Naive thymus-derived CD4-positive, alpha-beta T cell (primary cell): ENCODE measurements around the gene CELF5. TPM values are rescaled to one million over a fixed set of nuclear protein-coding genes. Genes with fewer than 3 reads are reported as not detected.
A peak's percentile ranks its signal among the peaks of the same experiment; 100 is the strongest.
"Not testable (repeated sequence)": the region's sequence is repeated elsewhere in the genome, so short reads cannot be mapped to it uniquely, and the experiment has no call there.

Experiments used
- ATAC-seq: fragments of 150-1000 bp; cut with Tn5 transposase; 2 replicates; pipeline ENCODE4 v1.10.0; 2021; ENCODE audit warnings: mild to moderate bottlenecking, moderate library complexity
- CTCF ChIA-PET: fragments of 350-600 bp; sonication (Branson Sonifier 250); formaldehyde crosslinking; loops from one replicate; lab custom pipeline; 2021; ENCODE audit warnings: antibody characterized with exemption; lab: Charles Lee
- POLR2A ChIA-PET: fragments of 350-600 bp; sonication (Branson Sonifier 250); formaldehyde crosslinking; loops from one replicate; lab custom pipeline; 2021; ENCODE audit warnings: antibody characterized with exemption, inconsistent platforms; lab: Charles Lee
- DNase-seq, 9 donors: peaks; one replicate each; pipeline versions ENCODE4 v3.0.0 to v3.0.0-alpha.2; 2020 to 2022; ENCODE audit warnings: mixed read lengths in 1 of 9
- H3K27ac ChIP-seq: one replicate; pipeline ENCODE4 v1.7.0; 2013; ENCODE audit warnings: mild to moderate bottlenecking, low read depth, low read length, moderate library complexity
- H3K27me3 ChIP-seq, 2 donors: one replicate each; pipeline ENCODE4 v1.7.0; 2013; ENCODE audit warnings: low read length in 2 of 2, mild to moderate bottlenecking in 2 of 2, moderate library complexity in 2 of 2; ENCODE audit not compliant: control insufficient read depth in 2 of 2, insufficient read depth in 2 of 2
- H3K36me3 ChIP-seq, 3 experiments: 1 replicate in 2 of 3; 2 replicates in 1 of 3; pipeline ENCODE4 v1.7.0; 2013; ENCODE audit warnings: low read length in 3 of 3, mild to moderate bottlenecking in 3 of 3, moderate library complexity in 1 of 3; ENCODE audit not compliant: insufficient read depth in 3 of 3, control insufficient read depth in 2 of 3
- H3K4me1 ChIP-seq, 2 donors: one replicate each; pipeline ENCODE4 v1.7.0; 2013; ENCODE audit warnings: low read length in 2 of 2, mild to moderate bottlenecking in 2 of 2, moderate library complexity in 1 of 2; ENCODE audit not compliant: control insufficient read depth in 2 of 2, insufficient read depth in 2 of 2
- H3K4me3 ChIP-seq: 2 replicates; pipeline ENCODE4 v1.7.0; 2013; ENCODE audit warnings: mild to moderate bottlenecking, low read length
- H3K9me3 ChIP-seq, 3 experiments: 1 replicate in 2 of 3; 2 replicates in 1 of 3; pipeline ENCODE4 v1.7.0; 2013; ENCODE audit warnings: low read length in 3 of 3; ENCODE audit not compliant: control insufficient read depth in 2 of 3
- H3K27ac Mint-ChIP-seq, 9 donors: one replicate each; pipeline ENCODE4 v1.8.0; 2020 to 2022; ENCODE audit warnings: mixed read lengths in 9 of 9, mild to moderate bottlenecking in 8 of 9, moderate library complexity in 5 of 9, inconsistent platforms in 2 of 9
- H3K27me3 Mint-ChIP-seq, 5 donors: one replicate each; pipeline ENCODE4 v1.8.0; 2021 to 2022; ENCODE audit warnings: mixed read lengths in 5 of 5, mild to moderate bottlenecking in 1 of 5
- H3K36me3 Mint-ChIP-seq, 5 donors: one replicate each; pipeline ENCODE4 v1.8.0; 2020 to 2022; ENCODE audit warnings: mixed read lengths in 5 of 5, mild to moderate bottlenecking in 3 of 5, inconsistent platforms in 1 of 5
- H3K4me1 Mint-ChIP-seq, 7 donors: one replicate each; pipeline ENCODE4 v1.8.0; 2020 to 2022; ENCODE audit warnings: mixed read lengths in 7 of 7, mild to moderate bottlenecking in 3 of 7, inconsistent platforms in 1 of 7
- H3K4me3 Mint-ChIP-seq, 10 donors: one replicate each; pipeline ENCODE4 v1.8.0; 2020 to 2022; ENCODE audit warnings: mild to moderate bottlenecking in 10 of 10, mixed read lengths in 10 of 10, moderate library complexity in 6 of 10, inconsistent platforms in 2 of 10
- H3K9me3 Mint-ChIP-seq, 11 donors: one replicate each; pipeline ENCODE4 v1.8.0; 2020 to 2022; ENCODE audit warnings: mixed read lengths in 11 of 11, mild to moderate bottlenecking in 4 of 11, inconsistent platforms in 1 of 11, moderate library complexity in 1 of 11
- intact Hi-C, 2 donors: fragments of 100-400 bp; cut with micrococcal nuclease; formaldehyde crosslinking; loops; one replicate each; pipeline ENCODE4 v1.15.1; 2023
- polyA plus RNA-seq, 2 donors: library from polyadenylated mRNA; unstranded; fragments of 300-500 nt; fragmentation: Illumina TruSeq; gene quantifications; one replicate each; pipeline ENCODE4 v1.2.3, GENCODE V29; 2021
- total RNA-seq, 6 experiments: library from RNA in 5 of 6; stranded (reverse) in 5 of 6; gene quantifications; 1 replicate in 5 of 6; 2 replicates in 1 of 6; pipeline ENCODE4 v1.2.3 and lab custom pipeline; 2021 to 2026

Gene CELF5
- total and polyA plus RNA-seq, 7 experiments from 2014 or later, result 0.16 to 0.27 (median 0.17) TPM; not detected in 2

DNA sequence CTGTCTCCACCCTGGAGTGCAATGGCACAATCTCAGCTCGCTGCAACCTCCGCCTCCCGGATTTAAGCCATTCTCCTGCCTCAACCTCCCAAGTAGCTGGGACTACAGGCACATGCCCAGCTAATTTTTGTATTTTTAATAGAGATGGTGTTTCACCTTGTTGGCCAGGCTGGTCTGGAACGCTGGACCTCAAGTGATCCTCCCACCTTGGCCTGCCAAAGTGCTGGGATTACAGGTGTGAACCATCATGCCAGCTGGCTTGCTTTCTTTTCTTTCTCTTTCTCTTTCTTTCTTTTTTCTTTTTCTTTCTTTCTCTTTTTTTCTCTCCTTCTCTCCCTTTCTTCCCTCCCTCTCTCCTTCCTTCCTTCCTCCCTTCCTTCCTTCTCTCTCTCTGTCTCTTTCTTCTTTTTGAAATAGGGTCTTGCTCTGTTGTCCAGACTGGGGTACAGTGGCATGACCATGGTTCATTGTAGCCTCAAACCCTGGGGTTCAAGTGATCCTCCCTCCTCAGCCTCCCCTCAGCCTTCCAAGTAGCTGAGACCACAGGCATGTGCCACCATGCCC lies 108.6 kb downstream of the CELF5 start:
- Mint-ChIP-seq H3K27ac (peak overlapping the region in 3 of 9 donors; percentile 19 to 59 (median 53)), H3K27me3 (no peaks in the 10 kb centered on the region), H3K9me3 (no peaks in the 10 kb centered on the region), H3K4me1 (peaks cover 0 to 10% (median 4%) of the 10 kb centered on the region in 7 donors), H3K36me3 (no peaks in the 10 kb centered on the region), H3K4me3 (no peak overlapping the region)
- POLR2A ChIA-PET, result no interaction called here
- DNase-seq (no peak), ATAC-seq (no peak)
- no peaks in the 10 kb centered on the region for H3K36me3 ChIP-seq
- H3K4me1 ChIP-seq, result peaks cover 0 to 4% of the 10 kb centered on the region in 2 donors
- H3K27ac ChIP-seq, result no peak overlapping the region
- no peak overlapping the region for H3K4me3 ChIP-seq
- H3K27me3 ChIP-seq, result no peaks in the 10 kb centered on the region
- CTCF ChIA-PET, result interaction anchor here (1.4 kb wide), 1 partner anchor 97 kb away, joined by 3 read pairs; no protein-coding TSS in a partner anchor
- intact Hi-C loops, result no loop called here
- H3K9me3 ChIP-seq, result no peaks in the 10 kb centered on the region

DNA sequence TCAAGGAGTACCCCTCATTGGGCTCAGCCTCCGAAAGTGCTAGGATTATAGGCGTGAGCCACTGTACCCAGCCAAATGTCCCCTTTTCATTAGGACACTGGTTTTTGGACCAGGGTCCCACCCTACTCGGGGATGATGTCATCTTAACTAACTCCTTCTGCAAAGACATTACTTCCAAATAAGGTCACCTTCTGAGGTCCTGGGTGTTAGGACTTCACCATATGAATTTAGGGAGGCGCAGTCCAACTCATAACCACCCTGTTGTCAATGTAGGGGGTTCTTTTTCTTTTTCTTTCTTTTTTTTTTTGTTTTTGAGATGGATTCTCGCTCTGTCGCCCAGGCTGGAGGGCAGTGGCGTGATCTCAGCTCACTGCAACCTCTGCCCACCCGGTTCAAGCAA lies 109.2 kb downstream of the CELF5 start:
- Mint-ChIP-seq H3K27me3 (no peaks in the 10 kb centered on the region), H3K4me3 (no peak overlapping the region), H3K4me1 (peaks cover 2 to 14% (median 8%) of the 10 kb centered on the region in 7 donors), H3K9me3 (no peaks in the 10 kb centered on the region), H3K36me3 (no peaks in the 10 kb centered on the region), H3K27ac (peak overlapping the region in 1 of 9 donors; percentile 19)
- no peak overlapping the region for H3K4me3 ChIP-seq
- no peaks in the 10 kb centered on the region for H3K36me3 ChIP-seq
- no peak for DNase-seq
- intact Hi-C loops, result no loop called here
- H3K9me3 ChIP-seq, result no peaks in the 10 kb centered on the region
- no peaks in the 10 kb centered on the region for H3K27me3 ChIP-seq
- ATAC-seq, result no peak
- ChIA-PET POLR2A (no interaction called here), CTCF (interaction anchor here (1.4 kb wide), 1 partner anchor 96 kb away, joined by 3 read pairs; no protein-coding TSS in a partner anchor)
- H3K4me1 ChIP-seq, result peaks cover 4 to 9% of the 10 kb centered on the region in 2 donors
- no peak overlapping the region for H3K27ac ChIP-seq

DNA sequence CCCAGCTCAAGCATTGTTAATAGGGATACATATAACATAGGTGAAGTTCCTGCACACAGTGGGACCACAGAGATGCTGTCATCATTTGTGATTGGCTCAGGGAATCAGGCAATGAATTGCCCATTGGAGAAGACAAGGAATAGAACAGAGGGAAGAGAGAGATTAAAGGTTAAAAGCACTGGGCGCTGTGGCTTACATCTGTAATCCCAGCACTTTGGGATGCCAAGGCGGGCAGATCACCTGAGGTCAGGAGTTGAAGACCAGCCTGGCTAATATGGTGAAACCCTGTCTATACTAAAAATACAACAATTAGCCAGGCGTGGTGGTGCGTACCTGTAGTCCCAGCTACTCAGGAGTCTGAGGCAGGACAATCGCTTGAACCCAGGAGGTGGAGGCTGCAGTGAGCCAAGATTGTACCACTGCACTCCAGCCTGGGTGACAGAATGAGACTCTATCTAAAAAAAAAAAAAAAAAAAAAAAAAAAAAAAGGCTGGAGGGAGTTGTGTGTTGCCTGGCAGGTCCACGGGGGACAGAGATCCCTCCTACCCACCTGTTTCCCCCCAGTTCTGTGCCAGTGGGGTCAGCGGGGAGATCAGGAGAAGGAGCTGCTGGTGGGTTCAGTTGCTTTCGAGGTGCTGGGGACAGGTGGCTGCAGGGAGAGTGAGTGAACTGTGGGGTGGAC lies 110.4 kb downstream of the CELF5 start:
- H3K27me3 ChIP-seq, H3K4me3 Mint-ChIP-seq, ATAC-seq, H3K27ac ChIP-seq, H3K36me3 ChIP-seq, DNase-seq, H3K9me3 Mint-ChIP-seq, intact Hi-C loops, H3K9me3 ChIP-seq, H3K27me3 Mint-ChIP-seq, H3K36me3 Mint-ChIP-seq, H3K4me3 ChIP-seq: not testable (repeated sequence)
- ChIA-PET POLR2A (interaction anchor here (0.6 to 0.7 kb wide), 2 partner anchors 57 to 100 kb away, joined by 3 to 8 read pairs; no protein-coding TSS in a partner anchor), CTCF (interaction anchor here (0.7 to 1.0 kb wide), 2 partner anchors 95 to 112 kb away, joined by 3 to 4 read pairs; no protein-coding TSS in a partner anchor)
- H3K4me1 ChIP-seq, result peaks cover 8 to 13% of the 10 kb centered on the region in 2 donors
- H3K4me1 Mint-ChIP-seq, result peaks cover 4 to 23% (median 10%) of the 10 kb centered on the region in 7 donors
- H3K27ac Mint-ChIP-seq, result peak overlapping the region in 4 of 9 donors; percentile 34 to 94 (median 56)

DNA sequence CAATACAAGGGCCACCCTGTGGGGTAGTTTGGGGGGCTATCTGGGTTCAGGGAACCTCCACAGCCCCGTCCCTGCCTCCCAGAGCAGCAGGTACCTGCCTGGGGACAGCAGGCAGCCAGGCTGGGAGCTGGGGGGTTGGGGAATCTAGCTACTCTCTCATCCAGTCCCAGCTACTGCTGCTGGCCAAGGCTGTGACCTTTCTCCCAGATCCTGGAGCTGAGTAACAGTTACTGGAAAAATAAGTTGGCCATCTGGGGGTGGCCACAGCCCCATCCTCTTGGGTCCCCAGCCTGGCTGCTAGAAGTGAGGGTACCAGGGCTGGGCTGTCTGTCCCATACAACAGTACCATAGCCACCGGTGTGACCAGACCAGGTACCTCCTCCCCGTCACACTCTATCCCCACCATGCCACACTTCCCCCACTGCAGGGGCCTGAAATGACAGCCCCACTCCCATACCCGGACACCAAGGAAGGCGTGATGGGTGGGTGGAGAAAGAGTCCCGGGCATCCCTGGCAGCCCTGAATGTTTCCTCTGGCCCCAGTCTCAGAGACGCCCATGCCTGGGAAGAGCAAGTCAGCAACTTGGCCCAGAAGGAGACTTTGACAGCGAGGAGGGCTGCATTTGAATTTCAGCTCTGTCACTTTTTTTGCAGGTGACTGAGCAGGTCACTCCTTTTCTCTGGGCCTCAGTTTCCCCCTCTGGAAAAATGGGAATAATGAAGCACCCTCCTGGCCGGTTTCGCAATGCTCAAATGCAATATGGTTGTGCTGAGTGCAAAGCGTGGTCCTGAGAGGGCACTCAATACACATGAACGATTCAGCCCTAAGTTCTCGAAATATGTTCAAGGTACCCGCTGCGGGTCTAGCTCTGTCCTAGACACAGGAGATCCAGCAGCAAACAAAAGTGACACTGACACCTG lies 111.2 kb downstream of the CELF5 start:
- no peaks in the 10 kb centered on the region for H3K9me3 ChIP-seq

DNA sequence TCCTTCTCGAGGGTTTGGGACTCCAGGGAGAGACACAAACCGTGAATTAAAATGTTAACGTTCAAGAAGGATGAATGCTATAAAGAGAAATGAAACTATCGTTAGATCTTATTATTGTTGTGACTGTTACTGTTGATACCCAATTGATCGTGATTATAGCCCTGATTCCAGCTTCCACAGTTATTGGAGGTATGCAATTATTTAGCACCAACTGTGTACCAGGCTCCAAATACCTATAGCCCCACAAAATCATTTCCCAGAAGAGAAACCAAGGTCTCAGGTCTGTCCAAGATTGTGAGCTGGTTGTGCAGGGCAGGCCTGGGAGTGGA lies 111.9 kb downstream of the CELF5 start:
- no peak overlapping the region for H3K27ac ChIP-seq
- H3K36me3 Mint-ChIP-seq, result no peaks in the 10 kb centered on the region
- no peaks in the 10 kb centered on the region for H3K9me3 ChIP-seq
- peak overlapping the region in 1 of 10 donors; percentile 27 for H3K4me3 Mint-ChIP-seq
- H3K4me3 ChIP-seq, result no peak overlapping the region
- ChIA-PET POLR2A (interaction anchor here (0.6 kb wide), 1 partner anchor 91 kb away, joined by 3 read pairs; no protein-coding TSS in a partner anchor), CTCF (interaction anchor here (1.2 kb wide), 1 partner anchor 94 kb away, joined by 3 read pairs; no protein-coding TSS in a partner anchor)
- H3K4me1 Mint-ChIP-seq, result peaks cover 4 to 26% (median 10%) of the 10 kb centered on the region in 7 donors
- DNase-seq (no peak), ATAC-seq (no peak)
- H3K9me3 Mint-ChIP-seq, result no peaks in the 10 kb centered on the region
- peak overlapping the region in 4 of 9 donors; percentile 21 to 71 (median 57) for H3K27ac Mint-ChIP-seq
- intact Hi-C loops, result no loop called here
- peaks cover 8 to 13% of the 10 kb centered on the region in 2 donors for H3K4me1 ChIP-seq
- no peaks in the 10 kb centered on the region for H3K27me3 ChIP-seq
- no peaks in the 10 kb centered on the region for H3K36me3 ChIP-seq
- H3K27me3 Mint-ChIP-seq, result no peaks in the 10 kb centered on the region

More for the DNA sequence above, 111.2 kb downstream of the CELF5 start:
- no peak overlapping the region for H3K4me3 ChIP-seq
- CTCF ChIA-PET, result interaction anchor here (1.0 to 1.2 kb wide), 2 partner anchors 94 kb away, joined by 3 read pairs; no protein-coding TSS in a partner anchor
- Mint-ChIP-seq H3K27me3 (no peaks in the 10 kb centered on the region), H3K4me3 (no peak overlapping the region), H3K9me3 (no peaks in the 10 kb centered on the region), H3K4me1 (peaks cover 4 to 26% (median 10%) of the 10 kb centered on the region in 7 donors), H3K36me3 (no peaks in the 10 kb centered on the region), H3K27ac (peak overlapping the region in 5 of 9 donors; percentile 34 to 71 (median 59))
- POLR2A ChIA-PET, result interaction anchor here (0.6 kb wide), 2 partner anchors 91 to 99 kb away, joined by 3 read pairs; no protein-coding TSS in a partner anchor
- DNase-seq (no peak), ATAC-seq (no peak)
- intact Hi-C loops, result no loop called here
- H3K27ac ChIP-seq, result no peak overlapping the region
- no peaks in the 10 kb centered on the region for H3K36me3 ChIP-seq
- peaks cover 8 to 13% of the 10 kb centered on the region in 2 donors for H3K4me1 ChIP-seq
- H3K27me3 ChIP-seq, result no peaks in the 10 kb centered on the region
